Upper lobe of left lung (tissue), 4 donors: Measurements from ENCODE around the gene EIF4G3.

Source experiments
- CTCF ChIP-seq, 6 experiments: fragments of 450-650 bp in 4 of 6; fragments of 200-600 bp in 2 of 6; sonication (generic) in 2 of 6; IDR thresholded peaks; one replicate each; pipeline ENCODE4 v1.5.1; 2016 to 2019; ENCODE audit warnings: antibody characterized with exemption in 6 of 6
- EP300 ChIP-seq, 4 donors: sonication (generic); formaldehyde crosslinking; IDR thresholded peaks; one replicate each; pipeline ENCODE4 v1.5.1; 2017; ENCODE audit warnings: antibody characterized with exemption in 4 of 4, control low read depth in 2 of 4
- POLR2A ChIP-seq, 4 donors: fragments of 450-650 bp; IDR thresholded peaks; one replicate each; pipeline ENCODE4 v1.5.1; 2016 to 2017; ENCODE audit warnings: antibody characterized with exemption in 4 of 4, mild to moderate bottlenecking in 2 of 4
- POLR2AphosphoS5 ChIP-seq, 2 donors: sonication (generic); formaldehyde crosslinking; IDR thresholded peaks; one replicate each; pipeline ENCODE4 v1.5.1; 2017; ENCODE audit warnings: antibody characterized with exemption in 2 of 2

- TF ChIP-seq CTCF (IDR thresholded peaks at IDR 0.05) (no peak), POLR2A (IDR thresholded peaks at IDR 0.05) (no peak), POLR2AphosphoS5 (IDR thresholded peaks at IDR 0.05) (no peak), EP300 (IDR thresholded peaks at IDR 0.05) (no peak)
Observed at GRCh38 chr1:20814534-20814871, 362.2 kb downstream of the EIF4G3 start.
